ENCODE results near the gene RARG.

- no peak for TF ChIP-seq CTCF (IDR thresholded peaks at IDR 0.05)
- no peak for TF ChIP-seq ZFX (IDR thresholded peaks at IDR 0.05; ENCODE audit: borderline replicate concordance)
Measured at GRCh38 chr12:53254816-53255545, 23.0 kb upstream of the RARG start.

Data from 22Rv1 (cell line).